Neuronal stem cell (in vitro differentiated cells): ENCODE measurements around the gene BCL2L12.
"Not testable (repeated sequence)": the region's sequence is repeated elsewhere in the genome, so short reads cannot be mapped to it uniquely, and the experiment has no call there.

Experiments used
- DNase-seq: peaks from one replicate; pipeline ENCODE4 v3.0.0-alpha.2; 2013; ENCODE audit warnings: low spot score
- H2AFZ ChIP-seq: one replicate; pipeline ENCODE4 v1.6.1; 2013; ENCODE audit warnings: mild to moderate bottlenecking, low read length, inconsistent platforms
- H2AK5ac ChIP-seq: 2 replicates; pipeline ENCODE4 v1.6.1; 2013; ENCODE audit warnings: low read depth, mild to moderate bottlenecking, inconsistent platforms, low read length, moderate library complexity, mixed read lengths
- H2BK120ac ChIP-seq: 2 replicates; pipeline ENCODE4 v1.6.1; 2013; ENCODE audit warnings: low read depth, mild to moderate bottlenecking, inconsistent platforms, low read length, moderate library complexity, mixed read lengths
- H2BK12ac ChIP-seq: one replicate; pipeline ENCODE4 v1.6.1; 2013; ENCODE audit warnings: low read length, inconsistent platforms
- H2BK15ac ChIP-seq: 2 replicates; pipeline ENCODE4 v1.6.1; 2013; ENCODE audit warnings: mild to moderate bottlenecking, low read length, inconsistent platforms, mixed read lengths
- H2BK5ac ChIP-seq: one replicate; pipeline ENCODE4 v1.6.1; 2013; ENCODE audit warnings: inconsistent platforms, mild to moderate bottlenecking, low read length, moderate library complexity
- H3K14ac ChIP-seq: one replicate; pipeline ENCODE4 v1.6.1; 2013; ENCODE audit warnings: low read length, inconsistent platforms
- H3K18ac ChIP-seq: 2 replicates; pipeline ENCODE4 v1.6.1; 2013; ENCODE audit warnings: low read length, inconsistent platforms
- H3K23ac ChIP-seq: 2 replicates; pipeline ENCODE4 v1.6.1; 2013; ENCODE audit warnings: low read depth, mild to moderate bottlenecking, mixed read lengths, low read length, inconsistent platforms; ENCODE audit not compliant: poor library complexity
- H3K27ac ChIP-seq: replicated peaks from 3 replicates; pipeline ENCODE4 v1.5.1; 2013; ENCODE audit warnings: low read length, inconsistent platforms
- H3K27me3 ChIP-seq, 3 experiments: 2 replicates each; pipeline ENCODE4 v1.6.1; 2013; ENCODE audit warnings: low read length in 3 of 3, mild to moderate bottlenecking in 2 of 3, inconsistent platforms in 1 of 3, low read depth in 1 of 3, mixed read lengths in 1 of 3, moderate library complexity in 1 of 3; ENCODE audit not compliant: control insufficient read depth in 3 of 3, insufficient read depth in 3 of 3
- H3K36me3 ChIP-seq, 2 donors: replicated peaks in 1 of 2; 2 replicates each; pipeline ENCODE4 v1.6.1; 2013; ENCODE audit warnings: low read length in 2 of 2; ENCODE audit not compliant: control insufficient read depth in 2 of 2, insufficient read depth in 2 of 2
- H3K4ac ChIP-seq: 2 replicates; pipeline ENCODE4 v1.6.1; 2013; ENCODE audit warnings: inconsistent platforms, mild to moderate bottlenecking, low read length, moderate library complexity
- H3K4me1 ChIP-seq, 2 donors: 1 replicate in 1 of 2; 2 replicates in 1 of 2; pipeline ENCODE4 v1.6.1; 2013; ENCODE audit warnings: low read length in 2 of 2, low read depth in 1 of 2; ENCODE audit not compliant: control insufficient read depth in 2 of 2, insufficient read depth in 1 of 2
- H3K4me2 ChIP-seq: one replicate; pipeline ENCODE4 v1.6.1; 2013; ENCODE audit warnings: mild to moderate bottlenecking, low read length, inconsistent platforms; ENCODE audit not compliant: insufficient read depth, poor library complexity, severe bottlenecking
- H3K4me3 ChIP-seq, 2 donors: 2 replicates each; pipeline ENCODE4 v1.5.1; 2013; ENCODE audit warnings: low read length in 2 of 2, mild to moderate bottlenecking in 2 of 2, inconsistent platforms in 1 of 2, moderate library complexity in 1 of 2
- H3K79me1 ChIP-seq: one replicate; pipeline ENCODE4 v1.6.1; 2013; ENCODE audit warnings: low read depth, mild to moderate bottlenecking, inconsistent platforms, low read length, moderate library complexity
- H3K9ac ChIP-seq: one replicate; pipeline ENCODE4 v1.6.1; 2013; ENCODE audit warnings: mild to moderate bottlenecking, low read depth, low read length, inconsistent platforms; ENCODE audit not compliant: poor library complexity
- H3K9me3 ChIP-seq, 2 donors: replicated peaks in 1 of 2; 2 replicates each; pipeline versions ENCODE3 to v1.6.1; 2013; ENCODE audit warnings: low read length in 2 of 2, mild to moderate bottlenecking in 2 of 2, inconsistent platforms in 1 of 2, low read depth in 1 of 2, mixed read lengths in 1 of 2, moderate library complexity in 1 of 2; ENCODE audit not compliant: control insufficient read depth in 2 of 2, insufficient read depth in 1 of 2
- H4K8ac ChIP-seq: one replicate; pipeline ENCODE4 v1.6.1; 2013; ENCODE audit warnings: low read depth, mild to moderate bottlenecking, inconsistent platforms, low read length, moderate library complexity
- H4K91ac ChIP-seq: one replicate; pipeline ENCODE4 v1.6.1; 2013; ENCODE audit warnings: low read length, low read depth, mild to moderate bottlenecking, inconsistent platforms; ENCODE audit not compliant: poor library complexity
- WGBS, 2 donors: extraction: QIAGEN DNeasy Blood & Tissue Kit; methylation state at CpG; one replicate each; pipeline ENCODE4 v1.1.7; 2013; ENCODE audit warnings: missing lambda C conversion rate in 2 of 2, mixed read lengths in 1 of 2; ENCODE audit not compliant: insufficient read length in 2 of 2, insufficient replicate concordance in 1 of 2; ENCODE audit errors: extremely low coverage in 2 of 2; 5-methylcytosine and 5-hydroxymethylcytosine counted together

The BCL2L12 gene

DNA sequence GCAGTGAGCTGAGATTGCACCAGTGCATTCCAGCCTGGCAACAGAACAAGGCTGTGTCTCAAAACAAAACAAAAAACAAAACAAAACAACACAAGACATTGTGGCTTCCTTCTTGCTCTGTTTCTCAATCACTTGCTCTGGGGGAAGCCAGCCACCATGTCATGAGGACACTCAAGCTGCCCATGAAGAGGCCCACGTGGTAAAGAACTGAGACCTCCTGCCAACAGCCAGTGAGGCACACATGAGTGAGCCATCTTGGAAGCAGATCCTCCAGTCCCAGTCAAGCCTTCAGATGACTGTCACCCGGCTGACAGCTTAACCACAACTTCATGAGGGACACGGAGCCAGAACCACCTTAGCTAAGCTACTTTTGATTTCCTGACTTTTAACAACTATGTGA lies 50.4 kb downstream of the BCL2L12 start:
- Histone ChIP-seq H2BK15ac (no peak overlapping the region), H2BK12ac (no peak overlapping the region), H3K36me3 (peaks cover 13 to 14% of the 10 kb centered on the region in 2 donors), H3K4me3 (no peak overlapping the region), H3K23ac (no peak overlapping the region), H3K79me1 (peaks cover 4% of the 10 kb centered on the region), H3K27ac (no peak overlapping the region), H3K4me1 (no peaks in the 10 kb centered on the region), H3K4ac (no peak overlapping the region), H3K27me3 (peaks cover 0 to 3% (median 0%) of the 10 kb centered on the region in 3 experiments), H2AK5ac (no peak overlapping the region), H2BK120ac (no peak overlapping the region), H3K4me2 (no peak overlapping the region), H3K18ac (no peak overlapping the region), H3K9me3 (peaks cover 0 to 7% of the 10 kb centered on the region in 2 donors), H3K14ac (no peak overlapping the region), H4K91ac (no peak overlapping the region), H4K8ac (no peak overlapping the region), H3K9ac (no peak overlapping the region), H2BK5ac (no peak overlapping the region), H2AFZ (no peak overlapping the region)
- no CpG with 5 or more reads among the region's 3 CpGs for WGBS, 2 donors
- no peak for DNase-seq

DNA sequence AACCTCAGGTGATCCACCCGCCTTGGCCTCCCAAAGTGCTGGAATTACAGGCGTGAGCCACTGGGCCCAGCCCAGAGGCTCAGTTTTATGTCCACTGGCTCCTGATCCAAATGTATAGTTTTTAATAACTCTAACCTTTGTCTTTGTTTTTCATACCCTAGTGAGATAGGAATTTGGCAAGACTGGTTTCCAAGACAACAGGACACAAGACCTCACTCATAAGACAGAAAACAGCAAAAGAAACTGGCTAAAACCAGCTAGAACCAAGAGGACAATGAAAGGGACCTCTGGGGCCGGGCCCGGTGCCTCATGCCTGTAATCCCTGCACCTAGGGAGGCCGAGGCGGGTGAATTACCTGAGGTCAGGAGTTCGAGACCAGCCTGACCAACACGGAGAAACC lies 52.8 kb downstream of the BCL2L12 start:
- no peak overlapping the region for H2BK5ac ChIP-seq
- H4K8ac ChIP-seq: no peak overlapping the region
- H3K4me1 ChIP-seq: no peaks in the 10 kb centered on the region
- no peak overlapping the region for H3K23ac ChIP-seq
- H3K27ac ChIP-seq: no peak overlapping the region
- no peak for DNase-seq
- no peak overlapping the region for H2BK12ac ChIP-seq
- no peak overlapping the region for H3K4ac ChIP-seq
- H3K36me3 ChIP-seq: peaks cover 3 to 6% of the 10 kb centered on the region in 2 donors
- no peak overlapping the region for H3K14ac ChIP-seq
- H3K4me3 ChIP-seq: no peak overlapping the region
- no peak overlapping the region for H4K91ac ChIP-seq
- H3K9me3 ChIP-seq: peaks cover 0 to 4% of the 10 kb centered on the region in 2 donors
- no peak overlapping the region for H3K9ac ChIP-seq
- no peak overlapping the region for H3K18ac ChIP-seq
- WGBS, 2 donors: no CpG with 5 or more reads among the region's 8 CpGs
- no peaks in the 10 kb centered on the region for H3K27me3 ChIP-seq
- H2AK5ac ChIP-seq: no peak overlapping the region
- no peaks in the 10 kb centered on the region for H3K79me1 ChIP-seq
- H3K4me2 ChIP-seq: no peak overlapping the region
- H2BK15ac ChIP-seq: no peak overlapping the region
- no peak overlapping the region for H2BK120ac ChIP-seq
- H2AFZ ChIP-seq: peak overlapping the region; percentile 53

- no peak overlapping the region for H2BK5ac ChIP-seq
- H3K23ac ChIP-seq: no peak overlapping the region
- H2AFZ ChIP-seq: peak overlapping the region; percentile 53
- no peak overlapping the region for H2BK15ac ChIP-seq
- H3K27me3 ChIP-seq: no peaks in the 10 kb centered on the region
- no peak overlapping the region for H3K14ac ChIP-seq
- H3K27ac ChIP-seq: no peak overlapping the region
- H2BK12ac ChIP-seq: no peak overlapping the region
- H3K4me1 ChIP-seq: no peaks in the 10 kb centered on the region
- no peak overlapping the region for H3K4me3 ChIP-seq
- no peak overlapping the region for H3K18ac ChIP-seq
- H4K8ac ChIP-seq: no peak overlapping the region
- no peak overlapping the region for H3K9ac ChIP-seq
- no peaks in the 10 kb centered on the region for H3K79me1 ChIP-seq
- no peak overlapping the region for H3K4ac ChIP-seq
- no peak overlapping the region for H4K91ac ChIP-seq
- H3K9me3 ChIP-seq: peaks cover 0 to 2% of the 10 kb centered on the region in 2 donors
- H2BK120ac ChIP-seq: no peak overlapping the region
- no peak overlapping the region for H3K4me2 ChIP-seq
- no peak for DNase-seq
- peaks cover 0 to 3% of the 10 kb centered on the region in 2 donors for H3K36me3 ChIP-seq
- WGBS, 2 donors: no CpG with 5 or more reads among the region's 6 CpGs
- no peak overlapping the region for H2AK5ac ChIP-seq
These were observed 53.3 kb downstream of the BCL2L12 start for GRCh38 chr19:49718991-49719390.

DNA sequence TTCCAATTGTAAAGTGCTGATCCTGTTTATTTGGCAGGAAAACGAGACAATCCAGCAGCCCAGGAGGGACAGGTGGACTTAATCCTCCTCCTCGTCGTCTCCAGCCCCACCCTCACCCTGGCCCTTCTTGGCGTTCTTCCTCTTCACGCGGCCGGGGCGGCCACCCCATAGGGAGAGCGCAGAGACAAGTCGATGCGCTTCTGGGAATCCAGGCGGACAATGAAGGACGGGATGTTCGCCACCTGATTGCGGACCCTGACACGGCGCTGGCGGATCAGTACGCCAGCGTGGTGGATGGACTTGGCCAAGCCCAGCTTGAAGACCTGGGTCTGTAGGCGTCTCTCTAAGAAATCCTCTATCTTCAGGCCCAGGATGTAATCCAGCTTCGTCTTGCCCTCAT lies 53.7 kb downstream of the BCL2L12 start:
- no CpG with 5 or more reads among the region's 22 CpGs for WGBS, 2 donors
- not testable (repeated sequence) for H2BK120ac ChIP-seq, H3K36me3 ChIP-seq

More for the DNA sequence above, 53.7 kb downstream of the BCL2L12 start:
- H3K9ac ChIP-seq, H4K8ac ChIP-seq, H3K23ac ChIP-seq, H4K91ac ChIP-seq, H3K27me3 ChIP-seq, H3K9me3 ChIP-seq, H3K4me1 ChIP-seq, H3K14ac ChIP-seq, H3K79me1 ChIP-seq, H3K4ac ChIP-seq, H2BK15ac ChIP-seq, H2AK5ac ChIP-seq, H2BK5ac ChIP-seq, H2BK12ac ChIP-seq, H2AFZ ChIP-seq, H3K4me3 ChIP-seq, H3K4me2 ChIP-seq, DNase-seq, H3K27ac ChIP-seq: not testable (repeated sequence)
- peak overlapping the region; percentile 11 for H3K18ac ChIP-seq
